Fibroblast of pulmonary artery (primary cell): Measurements from ENCODE around the gene MPP1.

Experiments
- DNase-seq: peaks from one replicate; pipeline ENCODE4 v3.0.0-alpha.2; 2010; ENCODE audit warnings: low read depth
- H3K4me3 ChIP-seq: replicated peaks from 2 replicates; pipeline ENCODE4 v1.5.1; 2011; ENCODE audit warnings: low read depth, mild to moderate bottlenecking, control low read depth, low read length, moderate library complexity
- CTCF ChIP-seq: IDR thresholded peaks from 2 replicates; pipeline ENCODE4 v1.5.1; 2011; ENCODE audit warnings: mild to moderate bottlenecking, control low read depth, low read length, inconsistent platforms; ENCODE audit errors: missing control alignments

MPP1 gene

GRCh38 chrX:154731881-154732280 is 73.4 kb downstream of the MPP1 start:
- H3K4me3 ChIP-seq = no peak overlapping the region
- DNase-seq = peak; percentile 42
- no peak for TF ChIP-seq CTCF

GRCh38 chrX:154731184-154731583 is 74.1 kb downstream of the MPP1 start:
- no peak overlapping the region for H3K4me3 ChIP-seq
- TF ChIP-seq CTCF = no peak
- no peak for DNase-seq

GRCh38 chrX:154730253-154730891 is 74.9 kb downstream of the MPP1 start:
- no peak for TF ChIP-seq CTCF
- peak; percentile 88 for DNase-seq
- no peak overlapping the region for H3K4me3 ChIP-seq

GRCh38 chrX:154729439-154729838 is 75.8 kb downstream of the MPP1 start:
- no peak overlapping the region for H3K4me3 ChIP-seq
- DNase-seq = no peak
- TF ChIP-seq CTCF = no peak
